Embryonic facial prominence (tissue), 1 donor: Measurements from ENCODE around the gene ZNF292.
A peak's percentile ranks its signal among the peaks of the same experiment; 100 is the strongest.
"Not testable (repeated sequence)": the region's sequence is repeated elsewhere in the genome, so short reads cannot be mapped to it uniquely, and the experiment has no call there.

Source experiments
- DNase-seq: peaks from one replicate; pipeline ENCODE4 v3.0.0-alpha.2; 2016; ENCODE audit errors: extremely low spot score

The ZNF292 gene

GRCh38 chr6:87276624-87277023, 121.3 kb downstream of the ZNF292 start:
- DNase-seq: no peak

- no peak for DNase-seq
Measured at GRCh38 chr6:87277123-87277522, 121.8 kb downstream of the ZNF292 start.

DNA sequence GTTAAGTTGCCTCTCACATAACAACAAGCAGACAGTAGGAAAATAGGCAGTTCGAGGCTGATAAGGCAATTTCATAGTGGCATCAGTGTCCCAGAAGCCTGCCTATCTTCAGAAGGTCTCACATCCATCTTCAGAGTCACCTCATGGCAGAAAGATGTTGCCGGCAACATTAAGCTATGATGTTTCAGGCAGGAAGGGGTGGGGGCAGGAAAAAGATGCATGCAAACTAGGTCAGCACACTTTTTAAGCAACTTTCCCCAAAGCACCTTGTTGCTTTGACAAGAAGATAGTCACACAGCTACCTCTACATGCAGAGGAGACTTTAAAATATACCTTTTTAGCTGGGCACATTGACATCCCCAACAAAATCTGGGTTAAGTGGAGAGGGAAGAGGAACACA, 123.8 kb downstream of the ZNF292 start:
- no peak for DNase-seq

- DNase-seq: no peak
Measured at GRCh38 chr6:87281426-87281825, 126.1 kb downstream of the ZNF292 start.

- no peak for DNase-seq
Measured at GRCh38 chr6:87282743-87283142, 127.4 kb downstream of the ZNF292 start.

DNA sequence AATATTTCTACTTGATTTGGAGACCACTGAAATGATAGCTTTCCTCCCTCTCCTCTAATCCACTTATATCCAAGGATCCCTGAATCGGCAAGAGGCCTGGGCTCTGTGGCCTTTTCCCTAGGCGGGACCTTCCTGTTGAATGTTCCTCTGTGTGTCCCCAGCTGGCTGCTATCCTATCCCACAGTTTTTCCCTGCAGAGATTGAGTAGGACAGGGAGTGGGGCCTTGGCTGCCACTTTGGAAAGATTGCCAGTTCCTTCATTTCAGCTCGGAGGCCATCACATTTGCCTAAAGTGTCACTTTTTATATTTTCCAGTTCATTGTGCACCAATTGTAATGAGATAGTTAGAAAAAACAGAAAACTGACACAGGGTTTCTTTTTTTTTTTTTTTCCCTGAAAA, 128.1 kb downstream of the ZNF292 start:
- no peak for DNase-seq

DNA sequence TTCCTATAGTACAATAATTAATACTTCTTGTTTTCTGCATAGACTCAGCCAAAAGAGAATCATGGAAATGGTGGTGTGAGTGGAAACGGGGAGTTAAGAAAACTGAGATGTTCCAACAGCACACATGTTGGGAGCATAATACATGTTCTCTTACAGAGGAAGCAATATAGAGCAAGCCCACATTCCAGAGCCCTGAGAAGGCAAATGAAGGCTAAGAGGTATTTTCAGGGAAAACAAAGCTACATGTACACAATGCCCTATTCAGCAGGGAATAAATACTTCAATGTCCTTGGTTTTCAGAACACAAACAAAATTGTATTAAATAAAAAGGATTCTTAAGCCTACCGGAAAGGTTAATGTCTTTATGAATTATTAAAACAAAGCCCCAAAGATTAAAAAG, 131.9 kb downstream of the ZNF292 start:
- no peak for DNase-seq

- no peak for DNase-seq
Measured at GRCh38 chr6:87289571-87289970, 134.2 kb downstream of the ZNF292 start.

DNA sequence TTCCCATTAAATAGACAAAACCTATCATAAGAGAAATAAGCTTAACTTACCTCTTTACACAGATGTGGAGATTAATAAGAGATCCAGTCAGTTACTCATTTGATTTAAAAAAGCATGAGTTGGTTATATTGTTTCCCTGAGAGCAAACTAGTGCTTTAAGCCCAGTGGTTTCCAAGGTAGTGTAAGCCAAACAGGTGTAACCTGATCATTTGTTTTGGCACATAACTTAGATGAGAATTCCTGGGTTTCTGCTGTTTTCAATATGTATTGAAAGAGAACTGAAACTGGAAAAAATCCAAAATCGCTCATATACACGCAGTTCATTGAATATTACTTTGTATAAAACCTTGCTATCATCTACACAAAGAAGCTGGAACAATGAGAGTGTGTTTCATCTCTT, 136.5 kb downstream of the ZNF292 start:
- DNase-seq: peak; percentile 61

DNA sequence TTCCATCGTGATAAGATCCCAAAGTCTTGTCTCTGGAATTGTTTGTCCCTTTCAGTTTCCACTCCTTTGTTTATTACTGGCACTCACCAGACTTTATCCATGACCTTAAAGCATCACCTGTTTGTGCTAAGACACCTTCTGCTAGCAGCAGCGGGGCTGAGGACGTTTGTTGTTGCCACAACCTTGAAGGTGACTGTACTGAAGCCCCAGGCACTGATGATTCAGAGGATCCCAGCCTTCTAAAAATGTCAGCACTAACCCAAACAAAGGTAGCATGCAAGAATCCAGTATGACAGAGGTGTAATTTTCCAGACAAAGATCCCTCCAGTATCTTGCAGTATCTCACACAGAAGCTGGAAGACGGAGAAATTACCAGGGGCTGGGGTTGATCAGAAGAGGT, 138.2 kb downstream of the ZNF292 start:
- no peak for DNase-seq

- no peak for DNase-seq
Measured at GRCh38 chr6:87297119-87297518, 141.8 kb downstream of the ZNF292 start.

DNA sequence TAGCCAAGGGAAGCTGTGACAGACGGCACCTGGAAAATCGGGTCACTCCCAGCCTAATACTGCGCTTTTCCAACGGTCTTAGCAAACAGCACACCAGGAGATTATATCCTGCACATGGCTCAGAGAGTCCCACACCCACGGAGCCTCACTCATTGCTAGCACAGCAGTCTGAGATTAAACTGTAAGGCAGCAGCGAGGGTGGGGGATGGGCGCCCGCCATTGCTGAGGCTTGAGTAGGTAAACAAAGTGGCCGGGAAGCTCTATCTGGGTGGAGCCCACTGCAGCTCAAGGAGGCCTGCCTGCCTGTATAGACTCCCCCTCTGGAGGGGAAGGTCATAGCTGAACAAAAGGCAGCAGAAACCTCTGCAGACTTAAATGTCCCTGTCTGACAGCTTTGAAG, 145.9 kb downstream of the ZNF292 start:
- not testable (repeated sequence) for DNase-seq

DNA sequence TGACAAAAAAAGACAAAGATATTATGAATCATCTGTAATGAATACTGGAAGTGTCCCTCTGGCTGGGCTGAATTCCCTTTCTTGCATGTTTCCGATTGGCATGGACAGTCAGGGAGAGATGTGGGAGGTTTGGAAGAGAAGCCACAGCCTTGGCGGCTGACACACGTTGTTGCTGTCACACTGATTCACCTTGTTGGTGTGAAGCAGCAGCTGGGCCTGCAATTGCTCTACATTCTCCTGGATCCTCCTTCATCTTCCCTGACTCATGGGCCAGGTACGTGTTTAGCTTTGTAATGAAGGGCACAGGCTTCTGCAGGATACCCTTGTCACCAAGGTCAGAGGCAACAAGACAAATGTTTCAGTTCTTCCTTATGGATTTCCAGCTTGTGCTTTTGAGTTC, 153.6 kb downstream of the ZNF292 start:
- no peak for DNase-seq

DNA sequence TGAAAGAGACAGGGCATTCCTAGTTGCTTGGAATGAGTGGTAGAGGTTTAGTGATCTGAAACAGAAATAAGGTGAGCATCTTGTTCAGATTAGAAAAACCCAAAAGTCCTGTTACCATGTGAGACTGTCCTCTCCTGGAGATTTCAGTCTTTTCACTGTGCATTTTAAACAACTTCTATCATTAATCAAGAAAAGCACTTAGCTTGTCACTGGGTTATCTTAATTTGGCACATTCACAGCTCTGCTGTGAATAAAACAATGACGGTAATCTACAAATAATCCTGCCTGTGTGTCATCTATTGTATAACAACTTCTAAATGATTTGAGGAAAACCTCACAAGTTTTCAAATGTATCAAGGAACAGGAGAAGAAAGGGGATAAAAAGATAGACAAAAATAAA, 157.5 kb downstream of the ZNF292 start:
- no peak for DNase-seq
